ENCODE measurements around the gene SLC5A12.

The SLC5A12 gene, protein sequence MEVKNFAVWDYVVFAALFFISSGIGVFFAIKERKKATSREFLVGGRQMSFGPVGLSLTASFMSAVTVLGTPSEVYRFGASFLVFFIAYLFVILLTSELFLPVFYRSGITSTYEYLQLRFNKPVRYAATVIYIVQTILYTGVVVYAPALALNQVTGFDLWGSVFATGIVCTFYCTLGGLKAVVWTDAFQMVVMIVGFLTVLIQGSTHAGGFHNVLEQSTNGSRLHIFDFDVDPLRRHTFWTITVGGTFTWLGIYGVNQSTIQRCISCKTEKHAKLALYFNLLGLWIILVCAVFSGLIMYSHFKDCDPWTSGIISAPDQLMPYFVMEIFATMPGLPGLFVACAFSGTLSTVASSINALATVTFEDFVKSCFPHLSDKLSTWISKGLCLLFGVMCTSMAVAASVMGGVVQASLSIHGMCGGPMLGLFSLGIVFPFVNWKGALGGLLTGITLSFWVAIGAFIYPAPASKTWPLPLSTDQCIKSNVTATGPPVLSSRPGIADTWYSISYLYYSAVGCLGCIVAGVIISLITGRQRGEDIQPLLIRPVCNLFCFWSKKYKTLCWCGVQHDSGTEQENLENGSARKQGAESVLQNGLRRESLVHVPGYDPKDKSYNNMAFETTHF

DNA sequence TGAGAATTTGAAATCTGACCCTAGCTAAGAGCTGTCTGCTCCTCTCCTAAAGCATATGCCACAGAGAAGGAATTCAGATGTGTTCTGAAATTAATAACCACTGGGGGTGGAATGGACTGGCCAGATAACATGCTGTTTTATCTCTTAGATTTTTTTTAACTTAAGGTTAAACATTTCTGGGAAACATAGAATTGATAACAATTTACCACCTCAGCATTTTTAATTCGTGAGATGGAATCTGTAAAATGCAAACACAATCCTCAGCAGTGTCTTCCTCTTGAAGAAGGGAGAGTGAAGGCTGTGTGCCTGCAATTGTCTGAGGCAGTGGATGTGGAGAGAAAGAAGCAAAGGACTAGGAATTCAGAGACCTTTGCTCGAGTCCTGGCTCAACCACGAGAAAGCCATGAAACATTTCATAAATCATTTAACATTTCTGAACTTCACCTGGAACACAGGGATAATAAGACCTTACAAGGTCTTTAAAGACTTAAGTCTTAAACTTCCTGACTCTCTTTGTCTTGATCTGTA, at the start of gene SLC5A12:
Gene SLC5A12 (minus strand): TSS at position 113 of the 528 bp plus-strand sequence. CDS start 346 bp downstream, outside the sequence.
- no peak for DNase-seq

DNA sequence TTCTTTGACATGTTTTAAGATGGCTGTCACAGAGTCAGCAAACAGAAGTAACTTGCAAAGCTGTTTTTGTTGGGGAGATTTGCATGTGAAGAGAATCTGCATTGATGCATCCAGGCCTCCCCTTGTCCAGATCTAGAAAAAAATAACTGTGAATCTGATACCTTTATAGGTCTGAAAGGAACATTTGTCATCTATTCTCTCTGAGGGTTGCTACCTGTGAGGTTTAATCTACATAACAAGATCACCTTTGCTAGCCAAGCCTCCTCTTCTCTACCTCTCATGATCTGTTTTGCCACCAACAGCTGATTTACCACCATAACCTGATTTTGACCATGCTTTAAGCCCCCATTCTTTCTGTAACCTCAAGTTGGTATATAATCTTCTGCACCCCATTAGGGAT, 47.2 kb upstream of the SLC5A12 start:
- no peak for DNase-seq

DNA sequence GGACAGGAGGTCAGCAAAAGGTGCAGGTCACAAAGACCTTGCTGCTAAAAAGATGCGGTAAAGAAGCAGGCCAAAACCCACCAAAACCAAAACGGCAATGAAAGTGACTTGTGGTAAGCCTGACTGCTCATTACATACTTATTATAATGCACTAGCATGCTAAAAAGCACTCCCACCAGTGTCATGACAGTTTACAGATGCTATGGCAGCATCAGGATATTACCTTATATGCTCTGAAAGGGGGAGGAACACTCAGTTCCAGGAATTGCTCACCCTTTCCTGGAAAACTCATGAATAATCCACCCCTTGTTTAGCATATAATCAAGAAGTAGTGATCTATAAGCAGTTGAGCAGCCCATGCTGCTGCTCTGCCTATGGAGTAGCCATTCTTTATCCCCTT, 45.2 kb upstream of the SLC5A12 start:
- no peak for DNase-seq

DNA sequence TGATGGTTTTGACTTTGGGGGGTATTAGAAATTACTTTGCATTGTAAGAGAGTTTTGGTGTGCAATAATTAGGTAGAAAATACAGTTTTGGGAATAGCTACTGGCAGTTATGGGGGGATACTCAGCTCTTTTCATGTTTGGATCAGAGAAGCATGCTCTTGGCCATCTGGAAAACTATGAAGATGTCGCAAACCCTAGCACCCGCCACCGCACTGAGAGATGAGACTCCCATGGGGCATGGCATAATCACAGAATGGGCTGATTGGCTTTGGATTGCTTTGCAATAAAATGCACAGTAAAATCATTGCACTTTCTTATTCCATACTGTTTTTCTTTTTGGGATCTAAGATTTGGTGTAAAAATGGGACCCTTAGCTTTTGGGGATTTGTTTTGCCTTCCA, 43.5 kb upstream of the SLC5A12 start:
- no peak for DNase-seq

DNA sequence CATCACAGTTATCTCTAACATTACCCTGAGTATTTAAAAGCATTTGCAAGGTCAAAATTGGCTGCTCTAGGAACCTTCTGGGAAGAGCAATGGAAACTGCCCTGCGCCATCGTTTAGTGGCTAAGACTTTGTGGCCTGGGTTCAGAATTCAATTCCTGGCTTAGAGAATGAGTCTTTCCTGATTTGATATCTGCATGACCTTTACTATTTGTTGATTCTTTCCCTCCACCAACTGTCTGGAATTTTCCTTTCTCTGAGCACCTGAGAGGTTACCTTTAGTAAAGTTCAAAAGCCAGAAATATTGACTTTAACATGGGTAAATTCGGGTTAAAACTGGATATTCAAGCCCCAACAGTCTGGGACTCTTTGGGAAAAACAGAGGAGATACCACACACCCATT, 43.0 kb upstream of the SLC5A12 start:
- no peak for DNase-seq

DNA sequence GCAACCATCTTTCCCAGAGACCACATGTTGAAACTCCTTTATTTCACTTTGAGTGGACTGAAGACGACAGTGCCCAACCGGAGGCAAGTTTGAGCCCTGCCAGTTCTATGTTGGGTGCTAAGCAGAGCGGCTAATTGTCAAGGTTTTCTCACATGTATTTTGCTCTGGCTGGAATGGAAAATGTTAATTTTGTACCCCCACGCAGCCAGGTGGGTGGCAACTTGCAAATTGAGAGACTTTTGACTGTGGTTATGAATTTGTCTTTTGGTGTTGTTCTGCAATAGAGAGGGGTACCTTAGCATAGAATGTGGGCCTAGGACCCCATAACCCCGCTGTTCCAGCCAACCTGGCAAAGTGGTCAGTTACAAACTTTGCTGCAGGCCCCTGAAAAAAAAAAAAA, 42.5 kb upstream of the SLC5A12 start:
- DNase-seq = no peak

DNA sequence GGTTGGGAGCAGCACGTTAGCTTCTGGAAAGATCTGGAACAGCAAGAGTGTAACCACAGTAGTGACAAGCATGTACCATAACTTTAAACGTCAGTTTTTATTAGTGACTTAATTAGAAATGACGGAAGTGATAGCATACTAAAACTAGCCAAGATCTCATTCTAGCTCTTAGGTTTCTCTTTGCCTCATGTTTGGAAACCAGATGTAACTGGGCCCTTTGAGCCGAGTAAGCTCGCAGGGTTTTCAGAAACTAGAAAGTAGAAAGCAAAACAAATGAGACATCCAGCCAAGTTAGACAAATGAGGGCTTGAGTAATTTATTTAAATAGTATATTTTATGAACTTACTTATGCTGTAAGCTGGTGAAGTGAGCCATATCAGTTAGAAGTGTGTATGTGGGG, 40.2 kb upstream of the SLC5A12 start:
- DNase-seq = no peak

DNA sequence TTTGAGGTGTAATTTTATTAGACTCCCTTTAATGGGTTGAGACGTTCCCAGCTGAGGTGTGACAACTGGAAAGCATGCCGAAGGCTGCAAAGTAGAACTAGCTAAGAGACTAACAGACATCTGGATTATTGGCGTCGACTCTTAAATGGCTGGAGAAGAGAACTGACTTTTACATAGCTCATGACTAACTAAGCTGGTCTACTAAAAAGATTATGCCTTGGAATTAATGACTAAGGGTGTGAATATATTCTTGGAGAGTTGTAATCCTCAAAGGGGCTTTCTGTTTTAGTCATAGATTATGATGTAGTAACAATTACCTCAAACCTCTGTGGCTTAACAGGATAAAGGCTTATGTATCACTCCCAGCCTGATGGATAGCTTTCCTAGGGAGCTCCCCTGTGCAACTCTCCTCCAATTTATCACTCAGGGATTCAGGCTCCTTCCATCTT, 39.5 kb upstream of the SLC5A12 start:
- DNase-seq = no peak

DNA sequence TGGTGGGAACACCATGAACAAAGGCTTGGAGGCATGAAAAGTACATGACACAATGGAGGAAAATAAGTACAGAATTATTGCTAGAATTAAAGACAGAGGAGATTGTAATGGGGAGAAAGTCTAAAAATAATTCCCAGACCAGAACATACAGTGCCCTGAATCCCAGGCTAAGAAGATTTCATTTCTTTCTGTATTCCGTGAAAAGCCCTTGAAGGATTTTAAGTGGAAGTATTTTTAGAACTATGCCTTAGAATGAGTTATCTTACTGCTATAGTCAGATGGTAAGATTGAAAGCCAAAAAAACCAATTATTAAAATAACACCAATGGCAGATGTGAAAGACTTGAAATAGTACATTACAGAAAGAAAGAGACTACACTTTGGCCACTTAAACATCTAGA, 36.1 kb upstream of the SLC5A12 start:
- no peak for DNase-seq

DNA sequence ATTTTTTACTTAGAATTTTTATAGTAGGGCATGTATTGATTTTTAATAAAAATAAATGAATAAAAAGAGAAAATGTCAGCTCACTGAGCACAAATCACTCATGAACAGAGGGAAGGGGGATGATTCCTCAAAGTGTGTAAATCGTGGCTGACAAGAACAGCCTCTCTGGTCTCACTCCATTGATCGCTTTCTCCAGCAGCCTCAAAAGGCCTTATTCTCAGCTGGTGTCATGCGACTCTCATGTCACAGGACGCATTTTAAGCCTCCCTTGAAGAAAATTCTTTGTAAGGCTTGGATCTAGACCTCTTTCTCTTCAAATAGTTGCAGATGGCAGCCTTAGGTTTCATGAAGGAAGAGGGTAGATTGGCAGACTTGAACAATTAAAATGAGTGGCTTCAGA, 33.9 kb upstream of the SLC5A12 start:
- no peak for DNase-seq

DNA sequence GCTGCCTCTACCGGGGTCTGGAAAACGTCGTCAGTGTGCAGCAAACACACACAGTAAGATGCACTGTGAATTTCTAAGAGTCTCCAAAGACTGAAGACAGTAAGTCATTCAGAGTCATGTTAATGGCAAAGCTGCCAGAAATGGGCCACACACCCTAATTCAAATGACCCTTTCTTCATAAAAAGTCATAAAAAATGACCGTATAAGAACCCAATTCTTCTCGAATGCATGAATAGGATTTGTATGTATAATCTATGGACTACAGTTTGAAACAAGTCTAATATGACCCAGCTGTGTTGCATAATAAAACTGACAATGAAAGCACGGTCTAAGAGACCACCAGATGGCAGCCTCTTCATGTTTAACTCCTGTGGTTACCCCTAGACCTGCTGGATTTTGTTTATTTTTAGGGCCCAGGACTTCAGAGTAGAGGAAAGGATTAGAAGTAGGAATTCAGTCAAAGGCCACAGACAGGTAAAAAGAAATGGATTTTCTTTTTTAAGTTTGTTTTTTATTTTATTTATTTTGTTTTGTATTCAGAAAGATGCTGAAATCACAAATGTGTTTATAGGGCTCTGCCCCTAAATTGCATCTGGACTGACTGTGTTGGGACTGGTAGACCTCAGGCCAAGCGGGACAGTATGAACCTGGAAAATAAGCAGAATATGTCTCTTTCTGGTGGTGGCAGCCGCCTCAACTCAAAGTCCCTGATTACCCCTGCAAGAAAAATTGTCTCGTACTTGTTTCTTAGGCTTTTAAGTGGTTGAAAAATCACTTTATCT, 32.1 kb upstream of the SLC5A12 start:
- DNase-seq = peak; percentile 73

DNA sequence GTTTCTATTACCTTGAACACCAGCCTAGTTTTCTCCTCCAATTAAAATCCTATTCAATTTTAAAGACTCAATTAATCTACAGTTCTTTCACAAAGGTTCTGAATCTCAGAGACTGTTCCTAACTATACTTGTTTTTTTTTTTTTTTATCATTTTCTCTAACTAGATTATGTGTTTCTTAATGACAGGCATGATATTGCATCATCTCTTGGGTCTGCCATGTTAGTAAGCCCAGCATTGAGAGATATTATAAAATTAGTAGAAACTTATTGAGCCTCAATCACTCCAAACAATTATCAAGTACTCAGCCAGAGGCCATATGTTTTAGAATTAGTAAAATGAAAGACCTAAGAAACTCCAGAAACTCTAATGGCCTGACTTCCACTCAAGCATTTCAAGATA, 28.1 kb upstream of the SLC5A12 start:
- no peak for DNase-seq

DNA sequence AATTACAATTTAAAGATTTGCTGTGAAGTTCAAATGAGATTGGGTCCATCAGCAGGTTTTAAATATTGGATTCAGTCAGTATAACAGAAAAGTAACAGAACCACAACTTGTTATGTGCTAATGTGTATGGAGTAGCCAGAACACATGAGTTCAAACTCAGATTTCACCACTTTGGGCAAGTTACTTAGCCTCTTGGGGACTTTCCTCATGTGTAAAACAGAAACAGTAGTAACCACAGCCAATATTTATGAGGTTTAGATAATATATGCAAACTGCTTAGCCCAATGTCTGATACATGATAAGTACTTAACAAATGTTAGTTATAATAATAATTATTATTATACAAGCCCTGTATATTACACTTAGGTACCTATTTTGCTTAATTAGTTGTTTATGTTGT, 21.8 kb upstream of the SLC5A12 start:
- DNase-seq = no peak

DNA sequence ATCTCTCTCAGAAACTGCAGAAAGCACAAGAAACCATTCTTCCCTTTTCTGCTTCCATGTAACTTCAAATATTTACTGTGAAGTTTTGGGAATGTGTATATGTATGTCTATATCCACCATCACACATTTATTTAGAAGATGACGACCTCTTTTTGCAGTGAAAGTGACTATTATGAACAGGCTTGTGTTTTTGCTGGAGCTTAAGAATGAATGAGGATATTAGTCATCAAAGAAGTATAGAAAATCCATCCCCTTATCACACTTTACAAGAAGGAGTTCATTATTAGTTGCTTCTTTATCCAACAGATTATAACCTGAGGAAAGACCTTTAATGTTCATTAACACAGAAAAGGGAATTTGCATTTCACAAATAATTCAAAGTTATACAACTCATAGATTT, 21.1 kb upstream of the SLC5A12 start:
- DNase-seq = no peak

DNA sequence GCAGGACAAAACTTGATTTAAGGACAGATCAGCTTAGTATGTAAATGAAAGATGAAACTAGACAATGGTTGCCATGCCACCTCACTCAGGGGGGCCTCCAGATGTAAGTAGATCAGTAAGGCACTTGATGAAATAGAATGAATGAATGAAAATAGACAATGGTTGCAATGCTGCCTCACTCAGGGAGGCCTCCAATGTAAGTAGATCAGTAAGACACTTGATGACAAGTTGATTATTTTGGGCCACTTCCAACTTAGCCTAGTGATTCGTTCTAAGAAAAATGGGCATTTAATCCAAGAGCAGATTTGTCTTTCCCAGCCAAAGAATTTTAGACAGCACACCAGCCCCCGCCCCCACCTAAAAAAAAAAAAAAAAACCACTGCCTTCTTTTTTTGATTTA, 19.2 kb upstream of the SLC5A12 start:
- peak; percentile 28 for DNase-seq

DNA sequence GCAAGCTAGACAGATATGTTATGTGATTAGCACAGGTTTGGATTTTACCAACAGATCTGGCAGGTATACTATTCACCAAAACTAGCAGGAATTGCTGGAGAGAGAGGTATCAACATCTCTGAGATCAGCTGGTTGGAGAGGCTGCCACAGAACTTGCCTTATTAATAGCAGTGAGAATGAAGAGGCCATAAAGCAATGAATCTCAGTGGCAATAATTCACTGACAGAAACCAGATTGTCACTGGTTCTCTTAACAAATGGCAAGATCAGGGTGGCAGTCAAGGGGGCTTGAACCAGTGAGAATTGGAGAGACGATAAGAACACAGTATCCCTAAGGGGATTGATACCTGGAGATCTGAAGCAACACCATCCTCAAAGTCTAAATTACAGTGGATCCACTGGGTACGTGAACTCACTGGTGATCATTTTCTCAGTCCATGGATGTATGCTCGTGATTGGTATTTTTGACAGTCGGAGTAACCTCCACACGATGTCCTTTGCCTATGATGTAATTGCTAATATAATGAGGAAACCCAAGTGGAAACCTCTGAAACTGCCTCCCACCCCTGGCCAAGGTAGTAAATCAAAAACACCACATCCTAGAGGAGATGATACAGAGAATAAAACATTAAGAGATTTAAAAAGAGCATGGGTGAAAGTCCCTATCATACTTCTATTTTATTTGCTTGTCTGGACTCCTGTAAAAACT, 17.7 kb upstream of the SLC5A12 start:
- DNase-seq = no peak

DNA sequence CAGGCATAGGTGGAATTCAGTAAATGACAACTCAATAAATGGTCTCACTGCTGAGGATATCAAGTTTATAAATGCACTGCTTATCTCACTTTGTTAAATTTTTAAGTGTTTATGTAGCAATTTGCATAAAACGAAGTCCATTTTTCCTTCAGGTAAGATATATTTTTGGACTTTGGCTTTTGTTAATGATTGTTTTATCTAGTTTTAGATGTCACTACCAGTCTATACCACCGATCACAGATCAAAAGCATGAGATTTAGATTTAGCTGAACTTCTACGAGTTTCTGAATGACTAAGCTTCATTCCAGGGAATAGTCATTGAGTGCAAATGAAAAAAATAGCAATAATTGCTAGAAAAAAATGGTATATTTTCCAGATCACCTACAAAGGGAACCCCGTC, 12.8 kb upstream of the SLC5A12 start:
- no peak for DNase-seq

DNA sequence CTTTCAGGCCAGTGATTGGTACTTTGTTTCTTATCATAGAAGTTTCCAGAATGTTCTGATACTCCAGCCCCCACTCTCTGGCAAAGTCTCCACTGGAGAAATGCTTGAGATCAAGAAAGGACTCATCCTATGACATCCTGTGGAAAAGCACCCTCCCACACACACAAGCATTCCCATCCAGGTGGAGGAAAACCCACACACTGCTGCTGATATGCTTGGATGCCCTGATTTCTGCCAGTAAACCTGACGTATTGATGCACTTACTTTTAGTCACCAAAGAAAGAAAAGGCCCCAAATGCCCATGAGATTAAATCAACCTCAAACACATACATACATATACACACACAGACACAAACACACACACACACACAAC, 9.2 kb upstream of the SLC5A12 start:
- DNase-seq = no peak

DNA sequence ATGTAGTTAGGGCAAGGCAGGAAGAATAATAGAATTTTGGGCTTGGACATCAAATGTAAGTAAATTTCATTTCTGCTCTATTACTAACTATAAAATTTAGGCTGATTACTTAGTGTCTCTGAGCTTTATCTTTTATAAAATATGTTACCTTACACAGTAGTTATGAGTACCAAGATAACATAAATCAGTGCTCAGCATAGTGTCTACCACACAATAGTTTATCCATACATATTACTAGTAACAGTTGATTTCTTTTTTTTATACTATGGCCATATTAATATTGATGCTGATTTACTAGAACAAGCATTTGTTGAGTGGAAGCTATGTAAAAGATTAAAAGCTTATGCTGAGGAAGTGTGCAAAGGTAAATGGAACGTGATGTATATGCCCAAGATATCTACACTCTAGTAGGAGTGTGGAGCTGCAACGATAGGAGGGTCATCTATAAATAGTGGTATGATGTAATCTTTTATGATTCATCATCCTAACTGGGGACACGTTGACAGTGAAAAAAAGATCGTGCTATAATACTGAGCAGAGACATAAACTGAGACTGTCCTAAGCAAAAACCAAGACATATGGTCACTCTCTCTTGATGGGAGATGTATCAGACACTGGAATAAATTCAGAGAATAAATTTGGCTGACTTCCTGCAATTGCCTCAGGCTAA, 8.7 kb upstream of the SLC5A12 start:
- DNase-seq = peak; percentile 67

DNA sequence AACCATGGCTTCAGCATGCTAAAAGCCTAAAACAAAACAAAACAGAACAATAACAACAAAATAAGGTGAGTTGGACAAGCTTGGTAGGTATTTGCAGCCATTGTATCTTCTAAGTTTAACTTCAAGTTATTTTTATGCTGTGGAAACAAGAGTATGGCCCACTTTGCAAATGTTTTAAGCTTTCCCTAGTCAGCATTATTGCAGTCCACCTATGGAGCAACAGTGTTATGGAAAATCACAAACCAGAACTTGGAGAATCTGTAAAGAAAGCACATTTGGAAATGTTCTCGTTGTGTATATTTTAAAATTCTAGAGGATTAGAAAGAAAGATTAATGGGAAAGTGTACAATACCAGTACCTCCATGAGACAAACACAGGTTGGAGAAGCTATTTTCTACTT, 7.4 kb upstream of the SLC5A12 start:
- no peak for DNase-seq

DNA sequence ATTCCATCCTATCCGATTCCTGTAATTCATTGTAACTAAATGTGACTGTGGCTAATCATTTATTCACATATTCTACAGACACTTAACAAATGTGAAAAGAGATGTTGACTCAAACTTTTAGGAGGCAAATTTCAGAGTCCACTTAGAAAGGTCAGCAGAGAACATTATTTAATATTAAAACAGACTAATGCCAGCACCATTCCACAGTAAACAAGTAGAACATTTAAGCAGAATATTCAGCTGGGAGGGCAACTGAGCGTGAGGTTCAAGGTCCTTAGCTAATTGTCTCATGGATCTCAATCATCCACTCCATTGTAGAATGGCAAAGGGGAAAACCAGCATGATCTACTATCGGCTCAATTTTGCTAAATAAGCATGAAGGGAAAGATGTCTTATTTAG, 5.1 kb upstream of the SLC5A12 start:
- DNase-seq = no peak

DNA sequence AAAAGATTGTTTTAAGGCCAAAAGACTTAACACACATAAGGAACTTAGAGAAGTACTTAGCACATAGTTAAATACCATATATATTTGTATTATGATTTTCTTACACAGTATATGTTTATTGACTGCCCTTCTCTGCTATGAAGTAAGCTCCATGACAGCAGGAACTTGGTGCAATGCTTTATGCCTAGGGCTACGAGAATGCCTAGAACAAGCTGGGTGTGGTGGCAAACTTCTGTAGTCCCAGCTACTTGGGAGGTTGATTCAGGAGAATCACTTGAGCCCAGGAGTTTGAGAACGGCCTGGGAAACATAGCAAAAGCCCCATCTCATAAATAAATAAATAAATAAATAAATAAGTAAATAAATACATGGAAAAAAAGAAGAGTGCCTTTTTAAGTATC, 1.9 kb downstream of the SLC5A12 start:
- no peak for DNase-seq
